ENCODE measurements around the gene ASXL1. TPM values are rescaled to one million over a fixed set of nuclear protein-coding genes. Genes with fewer than 3 reads are reported as not detected.

Gene ASXL1
- total and polyA plus RNA-seq, 9 donors, result 28.4 to 42.3 (median 34.7) TPM

GRCh38 chr20:32444474-32445220, 86.5 kb downstream of the ASXL1 start:
- WGBS (ENCODE audit: insufficient coverage), result no CpG with 5 or more reads among the region's 7 CpGs

GRCh38 chr20:32445539-32446273, 87.6 kb downstream of the ASXL1 start:
- 42% methylated on average over 7 of the region's 12 CpGs for WGBS (ENCODE audit: insufficient coverage)

More at GRCh38 chr20:32444474-32445220, 86.5 kb downstream of the ASXL1 start:
- no peak overlapping the region for H3K4me3 ChIP-seq (ENCODE audit: low read length)
- no peaks in the 10 kb centered on the region for H3K27me3 ChIP-seq (ENCODE audit: control insufficient read depth, insufficient read depth, low read length)
- H3K36me3 ChIP-seq (ENCODE audit: control insufficient read depth, insufficient read depth, low read length), result peaks cover 71% of the 10 kb centered on the region
- no peak overlapping the region for H3K27ac ChIP-seq (ENCODE audit: low read length)
- H3K9me3 ChIP-seq (replicated peaks; ENCODE audit: control insufficient read depth, low read depth, low read length), result no peaks in the 10 kb centered on the region
- peaks cover 30% of the 10 kb centered on the region for H3K4me1 ChIP-seq (ENCODE audit: control insufficient read depth, insufficient read depth, low read length)
- DNase-seq, result no peak

GRCh38 chr20:32446301-32447100, 88.4 kb downstream of the ASXL1 start:
- Histone ChIP-seq H3K9me3 (replicated peaks; ENCODE audit: control insufficient read depth, low read depth, low read length) (no peaks in the 10 kb centered on the region), H3K36me3 (ENCODE audit: control insufficient read depth, insufficient read depth, low read length) (peaks cover 75% of the 10 kb centered on the region), H3K4me3 (ENCODE audit: low read length) (no peak overlapping the region), H3K27ac (ENCODE audit: low read length) (no peak overlapping the region), H3K27me3 (ENCODE audit: control insufficient read depth, insufficient read depth, low read length) (no peaks in the 10 kb centered on the region), H3K4me1 (ENCODE audit: control insufficient read depth, insufficient read depth, low read length) (peaks cover 49% of the 10 kb centered on the region)
- DNase-seq, result no peak
- WGBS (ENCODE audit: insufficient coverage), result 83% methylated on average over 6 of the region's 14 CpGs

More at GRCh38 chr20:32445539-32446273, 87.6 kb downstream of the ASXL1 start:
- H3K36me3 ChIP-seq (ENCODE audit: control insufficient read depth, insufficient read depth, low read length), result peaks cover 70% of the 10 kb centered on the region
- no peaks in the 10 kb centered on the region for H3K9me3 ChIP-seq (replicated peaks; ENCODE audit: control insufficient read depth, low read depth, low read length)
- no peak for DNase-seq
- no peaks in the 10 kb centered on the region for H3K27me3 ChIP-seq (ENCODE audit: control insufficient read depth, insufficient read depth, low read length)
- no peak overlapping the region for H3K4me3 ChIP-seq (ENCODE audit: low read length)
- peaks cover 41% of the 10 kb centered on the region for H3K4me1 ChIP-seq (ENCODE audit: control insufficient read depth, insufficient read depth, low read length)
- H3K27ac ChIP-seq (ENCODE audit: low read length), result no peak overlapping the region

GRCh38 chr20:32447136-32448027, 89.3 kb downstream of the ASXL1 start:
- Histone ChIP-seq H3K4me3 (ENCODE audit: low read length) (no peak overlapping the region), H3K27ac (ENCODE audit: low read length) (no peak overlapping the region), H3K27me3 (ENCODE audit: control insufficient read depth, insufficient read depth, low read length) (no peaks in the 10 kb centered on the region), H3K9me3 (replicated peaks; ENCODE audit: control insufficient read depth, low read depth, low read length) (no peaks in the 10 kb centered on the region), H3K4me1 (ENCODE audit: control insufficient read depth, insufficient read depth, low read length) (peaks cover 47% of the 10 kb centered on the region), H3K36me3 (ENCODE audit: control insufficient read depth, insufficient read depth, low read length) (peaks cover 80% of the 10 kb centered on the region)
- WGBS (ENCODE audit: insufficient coverage), result 89% methylated on average over 13 of the region's 22 CpGs
- DNase-seq, result no peak

GRCh38 chr20:32448306-32449056, 90.3 kb downstream of the ASXL1 start:
- Histone ChIP-seq H3K36me3 (ENCODE audit: control insufficient read depth, insufficient read depth, low read length) (peaks cover 87% of the 10 kb centered on the region), H3K4me1 (ENCODE audit: control insufficient read depth, insufficient read depth, low read length) (peaks cover 47% of the 10 kb centered on the region), H3K4me3 (ENCODE audit: low read length) (no peak overlapping the region), H3K9me3 (replicated peaks; ENCODE audit: control insufficient read depth, low read depth, low read length) (no peaks in the 10 kb centered on the region), H3K27me3 (ENCODE audit: control insufficient read depth, insufficient read depth, low read length) (no peaks in the 10 kb centered on the region), H3K27ac (ENCODE audit: low read length) (no peak overlapping the region)
- peak; percentile 44 for DNase-seq
- WGBS (ENCODE audit: insufficient coverage), result 51% methylated on average over 5 of the region's 13 CpGs

GRCh38 chr20:32449057-32449889, 91.1 kb downstream of the ASXL1 start:
- peaks cover 95% of the 10 kb centered on the region for H3K36me3 ChIP-seq (ENCODE audit: control insufficient read depth, insufficient read depth, low read length)
- peak overlapping the region; percentile 20 for H3K27ac ChIP-seq (ENCODE audit: low read length)
- WGBS (ENCODE audit: insufficient coverage), result 61% methylated on average over 5 of the region's 9 CpGs
- H3K4me1 ChIP-seq (ENCODE audit: control insufficient read depth, insufficient read depth, low read length), result peaks cover 47% of the 10 kb centered on the region
- no peaks in the 10 kb centered on the region for H3K9me3 ChIP-seq (replicated peaks; ENCODE audit: control insufficient read depth, low read depth, low read length)
- H3K27me3 ChIP-seq (ENCODE audit: control insufficient read depth, insufficient read depth, low read length), result no peaks in the 10 kb centered on the region
- H3K4me3 ChIP-seq (ENCODE audit: low read length), result no peak overlapping the region
- peak; percentile 65 for DNase-seq

GRCh38 chr20:32449890-32450401, 91.8 kb downstream of the ASXL1 start:
- no peak overlapping the region for H3K27ac ChIP-seq (ENCODE audit: low read length)
- H3K4me3 ChIP-seq (ENCODE audit: low read length), result no peak overlapping the region
- H3K9me3 ChIP-seq (replicated peaks; ENCODE audit: control insufficient read depth, low read depth, low read length), result no peaks in the 10 kb centered on the region
- peaks cover 99% of the 10 kb centered on the region for H3K36me3 ChIP-seq (ENCODE audit: control insufficient read depth, insufficient read depth, low read length)
- no peaks in the 10 kb centered on the region for H3K27me3 ChIP-seq (ENCODE audit: control insufficient read depth, insufficient read depth, low read length)
- DNase-seq, result no peak
- 49% methylated on average over 3 of the region's 8 CpGs for WGBS (ENCODE audit: insufficient coverage)
- peaks cover 47% of the 10 kb centered on the region for H3K4me1 ChIP-seq (ENCODE audit: control insufficient read depth, insufficient read depth, low read length)

GRCh38 chr20:32450484-32451061, 92.4 kb downstream of the ASXL1 start:
- Histone ChIP-seq H3K9me3 (replicated peaks; ENCODE audit: control insufficient read depth, low read depth, low read length) (no peaks in the 10 kb centered on the region), H3K27me3 (ENCODE audit: control insufficient read depth, insufficient read depth, low read length) (no peaks in the 10 kb centered on the region), H3K27ac (ENCODE audit: low read length) (no peak overlapping the region), H3K4me3 (ENCODE audit: low read length) (no peak overlapping the region), H3K36me3 (ENCODE audit: control insufficient read depth, insufficient read depth, low read length) (peaks cover 99% of the 10 kb centered on the region), H3K4me1 (ENCODE audit: control insufficient read depth, insufficient read depth, low read length) (peaks cover 47% of the 10 kb centered on the region)
- no peak for DNase-seq
- WGBS (ENCODE audit: insufficient coverage), result 52% methylated on average over 2 of the region's 9 CpGs
